ENCODE results near the gene UNC93A. TPM values are rescaled to one million over a fixed set of nuclear protein-coding genes. Genes with fewer than 3 reads are reported as not detected.
"Not testable (repeated sequence)": the region's sequence is repeated elsewhere in the genome, so short reads cannot be mapped to it uniquely, and the experiment has no call there.

UNC93A gene
- total RNA-seq, 1 donor from 2014 or later = not detected

- DNase-seq (ENCODE audit: low spot score) = no peak
These were observed 20.4 kb upstream of the UNC93A start for GRCh38 chr6:167270499-167271311.

- no peak for DNase-seq (ENCODE audit: low spot score)
These were observed 19.0 kb upstream of the UNC93A start for GRCh38 chr6:167272151-167272550.

- DNase-seq (ENCODE audit: low spot score) = no peak
These were observed 18.3 kb upstream of the UNC93A start for GRCh38 chr6:167272696-167273379.

GRCh38 chr6:167274270-167274669 lies 16.8 kb upstream of the UNC93A start:
- no peak for DNase-seq (ENCODE audit: low spot score)

- no peak for DNase-seq (ENCODE audit: low spot score)
These were observed 16.1 kb upstream of the UNC93A start for GRCh38 chr6:167275001-167275400.

GRCh38 chr6:167275436-167275835 lies 15.7 kb upstream of the UNC93A start:
- no peak for DNase-seq (ENCODE audit: low spot score)

- DNase-seq (ENCODE audit: low spot score) = no peak
These were observed 14.2 kb upstream of the UNC93A start for GRCh38 chr6:167276772-167277533.

GRCh38 chr6:167278173-167278940 lies 12.8 kb upstream of the UNC93A start:
- DNase-seq (ENCODE audit: low spot score) = not testable (repeated sequence)

GRCh38 chr6:167279766-167280446 lies 11.2 kb upstream of the UNC93A start:
- DNase-seq (ENCODE audit: low spot score) = no peak

- DNase-seq (ENCODE audit: low spot score) = not testable (repeated sequence)
These were observed 10.6 kb upstream of the UNC93A start for GRCh38 chr6:167280466-167280865.

GRCh38 chr6:167282165-167282564 lies 8.9 kb upstream of the UNC93A start:
- DNase-seq (ENCODE audit: low spot score) = no peak

GRCh38 chr6:167284565-167284964 lies 6.5 kb upstream of the UNC93A start:
- DNase-seq (ENCODE audit: low spot score) = not testable (repeated sequence)

GRCh38 chr6:167285077-167285770 lies 5.9 kb upstream of the UNC93A start:
- DNase-seq (ENCODE audit: low spot score) = peak; percentile 73

- DNase-seq (ENCODE audit: low spot score) = peak; percentile 43
These were observed 3.5 kb upstream of the UNC93A start for GRCh38 chr6:167287513-167288048.

GRCh38 chr6:167288591-167289225 lies 2.4 kb upstream of the UNC93A start:
- DNase-seq (ENCODE audit: low spot score) = peak; percentile 83

GRCh38 chr6:167289291-167289690 lies 1.8 kb upstream of the UNC93A start:
- DNase-seq (ENCODE audit: low spot score) = peak; percentile 6

GRCh38 chr6:167291623-167292300 lies 647 bp downstream of the UNC93A start:
- peak; percentile 41 for DNase-seq (ENCODE audit: low spot score)

GRCh38 chr6:167292301-167293087 lies 1.4 kb downstream of the UNC93A start:
- peak; percentile 37 for DNase-seq (ENCODE audit: low spot score)

All from mesenteric fat pad (tissue), 1 donor.